ENCODE data around the gene SH3PXD2A. TPM values are rescaled to one million over a fixed set of nuclear protein-coding genes. Genes with fewer than 3 reads are reported as not detected.

Gene SH3PXD2A
- total and polyA plus RNA-seq, 9 of the 15 experiments (the other 6 are each of a cell fraction or from before 2014, with no cell fraction given): 0.41 to 9.3 (median 2.5) TPM

GRCh38 chr10:103557455-103557854, 297.9 kb downstream of the SH3PXD2A start:
- H3K4me3 ChIP-seq: no peak overlapping the region
- H3K27ac ChIP-seq (ENCODE audit: extremely low read depth, low read depth, low read length): no peak overlapping the region
- intact Hi-C loops (cut with micrococcal nuclease): no loop called here
- ChIA-PET POLR2A (interaction anchor here (0.8 kb wide), 1 partner anchor 13 kb away, joined by 3 read pairs; no protein-coding TSS in a partner anchor), CTCF (ENCODE audit: low intra/inter-chr PET ratio) (no interaction called here)
- BruUV-seq (replicated peaks): no TSS peak
- no peaks in the 10 kb centered on the region for H3K9me1 ChIP-seq (ENCODE audit: control insufficient read depth, insufficient read depth, low read length)
- 43% methylated on average over 6 of the region's 10 CpGs for WGBS (ENCODE audit: insufficient coverage, low coverage, missing lambda C conversion rate)
- peaks cover 0 to 13% of the 10 kb centered on the region in 2 experiments; a peak in 3 of 5 replicates for H3K4me1 ChIP-seq (replicated peaks in 1 of 2; ENCODE audit: control insufficient read depth in 2 of 2, insufficient read depth in 2 of 2, low read length in 2 of 2)
- ATAC-seq (no peak), FAIRE-seq (no peak), DNase-seq (ENCODE audit: extremely low read depth in 1 of 4, low spot score in 3 of 4) (no peak)
- H3K36me3 ChIP-seq (ENCODE audit: control insufficient read depth, insufficient read depth, low read length): no peaks in the 10 kb centered on the region
- TF ChIP-seq USF2 (CRISPR knock-in tag; IDR thresholded peaks at IDR 0.05) (no peak), U2AF1 (optimal IDR thresholded peaks at IDR 0.05; ENCODE audit: low read depth, low read length) (no peak), KLF6 (CRISPR knock-in tag; IDR thresholded peaks at IDR 0.05; ENCODE audit: borderline replicate concordance) (no peak)
- TF ChIP-seq, protein P1, sequence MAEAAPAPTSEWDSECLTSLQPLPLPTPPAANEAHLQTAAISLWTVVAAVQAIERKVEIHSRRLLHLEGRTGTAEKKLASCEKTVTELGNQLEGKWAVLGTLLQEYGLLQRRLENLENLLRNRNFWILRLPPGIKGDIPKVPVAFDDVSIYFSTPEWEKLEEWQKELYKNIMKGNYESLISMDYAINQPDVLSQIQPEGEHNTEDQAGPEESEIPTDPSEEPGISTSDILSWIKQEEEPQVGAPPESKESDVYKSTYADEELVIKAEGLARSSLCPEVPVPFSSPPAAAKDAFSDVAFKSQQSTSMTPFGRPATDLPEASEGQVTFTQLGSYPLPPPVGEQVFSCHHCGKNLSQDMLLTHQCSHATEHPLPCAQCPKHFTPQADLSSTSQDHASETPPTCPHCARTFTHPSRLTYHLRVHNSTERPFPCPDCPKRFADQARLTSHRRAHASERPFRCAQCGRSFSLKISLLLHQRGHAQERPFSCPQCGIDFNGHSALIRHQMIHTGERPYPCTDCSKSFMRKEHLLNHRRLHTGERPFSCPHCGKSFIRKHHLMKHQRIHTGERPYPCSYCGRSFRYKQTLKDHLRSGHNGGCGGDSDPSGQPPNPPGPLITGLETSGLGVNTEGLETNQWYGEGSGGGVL (CRISPR knock-in tag; IDR thresholded peaks at IDR 0.05): no peak
- TF ChIP-seq, protein P2, sequence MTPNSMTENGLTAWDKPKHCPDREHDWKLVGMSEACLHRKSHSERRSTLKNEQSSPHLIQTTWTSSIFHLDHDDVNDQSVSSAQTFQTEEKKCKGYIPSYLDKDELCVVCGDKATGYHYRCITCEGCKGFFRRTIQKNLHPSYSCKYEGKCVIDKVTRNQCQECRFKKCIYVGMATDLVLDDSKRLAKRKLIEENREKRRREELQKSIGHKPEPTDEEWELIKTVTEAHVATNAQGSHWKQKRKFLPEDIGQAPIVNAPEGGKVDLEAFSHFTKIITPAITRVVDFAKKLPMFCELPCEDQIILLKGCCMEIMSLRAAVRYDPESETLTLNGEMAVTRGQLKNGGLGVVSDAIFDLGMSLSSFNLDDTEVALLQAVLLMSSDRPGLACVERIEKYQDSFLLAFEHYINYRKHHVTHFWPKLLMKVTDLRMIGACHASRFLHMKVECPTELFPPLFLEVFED (CRISPR knock-in tag; conservative IDR thresholded peaks at IDR 0.05): no peak
- no peak overlapping the region for H3K9ac ChIP-seq (ENCODE audit: insufficient read depth in 1 of 2, low read depth in 2 of 2, low read length in 2 of 2)
- peaks cover 4% of the 10 kb centered on the region; the same call in 1 of the 2 replicates for H4K20me1 ChIP-seq (replicated peaks; ENCODE audit: control insufficient read depth, insufficient read depth, low read length)
- no peaks in the 10 kb centered on the region for H3K9me3 ChIP-seq (replicated peaks; ENCODE audit: control insufficient read depth, insufficient read depth, low read depth, low read length)
- in situ Hi-C loops (cut with MboI): no loop called here
- no peaks in the 10 kb centered on the region for H3K79me2 ChIP-seq (ENCODE audit: control insufficient read depth, insufficient read depth, low read length)
- no peak overlapping the region for H2AFZ ChIP-seq (ENCODE audit: low read depth, low read length)
- H3K4me2 ChIP-seq (ENCODE audit: insufficient read depth, low read length): no peak overlapping the region
- H3K27me3 ChIP-seq (ENCODE audit: control insufficient read depth in 2 of 2, insufficient read depth in 2 of 2, low read length in 2 of 2): peaks cover 5 to 66% of the 10 kb centered on the region in 2 experiments; a peak in 4 of 5 replicates

Data from K562 (cell line).